ENCODE measurements around the gene SUPT3H.

DNA sequence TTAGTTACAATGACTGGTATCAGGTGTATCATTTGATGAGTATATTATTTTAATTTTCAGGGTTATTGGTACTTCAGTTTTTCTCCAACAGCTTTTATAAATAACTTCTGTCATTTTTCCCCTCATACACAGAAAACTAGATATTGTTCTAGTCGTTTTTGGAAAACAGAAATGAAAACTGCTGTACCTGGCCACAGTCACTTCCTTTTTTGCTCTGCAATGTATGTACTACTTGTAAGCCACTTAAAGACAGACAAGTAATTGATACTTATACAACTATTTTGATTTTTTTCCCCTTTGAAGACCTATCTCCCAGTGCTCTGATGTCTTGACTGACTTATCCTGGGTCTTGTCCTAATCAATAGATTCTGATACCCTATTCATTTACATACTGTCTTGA, 268.2 kb downstream of the SUPT3H start:
- TF ChIP-seq, protein P1, sequence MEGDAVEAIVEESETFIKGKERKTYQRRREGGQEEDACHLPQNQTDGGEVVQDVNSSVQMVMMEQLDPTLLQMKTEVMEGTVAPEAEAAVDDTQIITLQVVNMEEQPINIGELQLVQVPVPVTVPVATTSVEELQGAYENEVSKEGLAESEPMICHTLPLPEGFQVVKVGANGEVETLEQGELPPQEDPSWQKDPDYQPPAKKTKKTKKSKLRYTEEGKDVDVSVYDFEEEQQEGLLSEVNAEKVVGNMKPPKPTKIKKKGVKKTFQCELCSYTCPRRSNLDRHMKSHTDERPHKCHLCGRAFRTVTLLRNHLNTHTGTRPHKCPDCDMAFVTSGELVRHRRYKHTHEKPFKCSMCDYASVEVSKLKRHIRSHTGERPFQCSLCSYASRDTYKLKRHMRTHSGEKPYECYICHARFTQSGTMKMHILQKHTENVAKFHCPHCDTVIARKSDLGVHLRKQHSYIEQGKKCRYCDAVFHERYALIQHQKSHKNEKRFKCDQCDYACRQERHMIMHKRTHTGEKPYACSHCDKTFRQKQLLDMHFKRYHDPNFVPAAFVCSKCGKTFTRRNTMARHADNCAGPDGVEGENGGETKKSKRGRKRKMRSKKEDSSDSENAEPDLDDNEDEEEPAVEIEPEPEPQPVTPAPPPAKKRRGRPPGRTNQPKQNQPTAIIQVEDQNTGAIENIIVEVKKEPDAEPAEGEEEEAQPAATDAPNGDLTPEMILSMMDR (IDR thresholded peaks at IDR 0.05; ENCODE audit: low read depth, low read length) = no peak
- TF ChIP-seq POLR2A (IDR thresholded peaks at IDR 0.05; ENCODE audit: extremely low read depth, insufficient read length) = no peak
